NCI-H146 (cell line): ENCODE measurements around the gene BCL6.

Experiments
- DNase-seq: peaks from one replicate; lab custom pipeline; 2025; lab: John Stamatoyannopoulos, UW

The BCL6 gene

GRCh38 chr3:187762792-187763191 lies 17.5 kb upstream of the BCL6 start:
- no peak for DNase-seq

GRCh38 chr3:187759601-187760000 lies 14.3 kb upstream of the BCL6 start:
- no peak for DNase-seq

- no peak for DNase-seq
Observed at GRCh38 chr3:187758318-187758955, 13.2 kb upstream of the BCL6 start.

- no peak for DNase-seq
Observed at GRCh38 chr3:187753516-187753915, 8.2 kb upstream of the BCL6 start.

GRCh38 chr3:187750513-187751123 lies 5.3 kb upstream of the BCL6 start:
- no peak for DNase-seq

- DNase-seq, result no peak
Observed at GRCh38 chr3:187750006-187750512, 4.8 kb upstream of the BCL6 start.

- DNase-seq, result no peak
Observed at GRCh38 chr3:187748050-187748481, 2.8 kb upstream of the BCL6 start.

- DNase-seq, result no peak
Observed at GRCh38 chr3:187747506-187747905, 2.2 kb upstream of the BCL6 start.

- no peak for DNase-seq
Observed at GRCh38 chr3:187746442-187747281, 1.4 kb upstream of the BCL6 start.

GRCh38 chr3:187746059-187746441 lies 782 bp upstream of the BCL6 start:
- DNase-seq, result no peak

GRCh38 chr3:187744169-187745151 lies 808 bp downstream of the BCL6 start:
- no peak for DNase-seq

- DNase-seq, result no peak
Observed at GRCh38 chr3:187743195-187744141, 1.8 kb downstream of the BCL6 start.

- no peak for DNase-seq
Observed at GRCh38 chr3:187742351-187743171, 2.7 kb downstream of the BCL6 start.

- no peak for DNase-seq
Observed at GRCh38 chr3:187741403-187742350, 3.6 kb downstream of the BCL6 start.

GRCh38 chr3:187740421-187741399 lies 4.6 kb downstream of the BCL6 start:
- peak; percentile 11 for DNase-seq

GRCh38 chr3:187739561-187740332 lies 5.5 kb downstream of the BCL6 start:
- peak; percentile 49 for DNase-seq
